Lower lobe of right lung (tissue), 2 donors: ENCODE measurements around the gene SH2B3. TPM values are rescaled to one million over a fixed set of nuclear protein-coding genes. Genes with fewer than 3 reads are reported as not detected.
"Not testable (repeated sequence)": the region's sequence is repeated elsewhere in the genome, so short reads cannot be mapped to it uniquely, and the experiment has no call there.

ENCODE experiments used
- ATAC-seq, 2 donors: fragments of 200-7000 bp; cut with Tn5 transposase; one replicate each; pipeline ENCODE4 v1.9.1; 2020 to 2022; ENCODE audit warnings: mild to moderate bottlenecking in 2 of 2, moderate library complexity in 2 of 2
- DNase-seq: peaks from one replicate; pipeline ENCODE4 v3.0.0-alpha.2; 2020
- H3K27ac ChIP-seq: fragments of 200-600 bp; one replicate; pipeline ENCODE4 v1.8.0; 2022
- H3K27me3 ChIP-seq: fragments of 200-600 bp; one replicate; pipeline ENCODE4 v1.8.0; 2022; ENCODE audit warnings: low read depth
- H3K36me3 ChIP-seq: fragments of 200-600 bp; one replicate; pipeline ENCODE4 v1.8.0; 2022; ENCODE audit warnings: mild to moderate bottlenecking
- H3K4me1 ChIP-seq: fragments of 200-600 bp; one replicate; pipeline ENCODE4 v1.8.0; 2022
- H3K4me3 ChIP-seq: fragments of 200-600 bp; one replicate; pipeline ENCODE4 v1.8.0; 2022; ENCODE audit warnings: mild to moderate bottlenecking
- H3K9me3 ChIP-seq: fragments of 200-600 bp; one replicate; pipeline ENCODE4 v1.8.0; 2022
- intact Hi-C: fragments of 100-400 bp; cut with DNase I; formaldehyde crosslinking; loops from one replicate; pipeline ENCODE4 v1.11.0; 2022
- total RNA-seq: library from RNA; stranded (reverse); fragmentation: NEBNext Ultra II Directional; extraction: Animal tissue kit (Norgen Biotek cat#: 25700); gene quantifications from one replicate; pipeline ENCODE4 v1.2.1, GENCODE V29; 2021
- TF ChIP-seq, protein P1 (sequence below): fragments of 200-600 bp; IDR thresholded peaks from one replicate; pipeline ENCODE4 v1.8.0; 2022; ENCODE audit warnings: antibody characterized with exemption, mild to moderate bottlenecking
- donor health status: DM: no; HTN: yes; CAD: no; lungs with severe emphysema.

The SH2B3 gene
- total RNA-seq, 1 donor from 2014 or later = 49.5 TPM

- H3K36me3 ChIP-seq = no peaks in the 10 kb centered on the region
- peaks cover 30% of the 10 kb centered on the region for H3K4me1 ChIP-seq
- peak; percentile 85 to 93 for ATAC-seq
- TF ChIP-seq, protein P1, sequence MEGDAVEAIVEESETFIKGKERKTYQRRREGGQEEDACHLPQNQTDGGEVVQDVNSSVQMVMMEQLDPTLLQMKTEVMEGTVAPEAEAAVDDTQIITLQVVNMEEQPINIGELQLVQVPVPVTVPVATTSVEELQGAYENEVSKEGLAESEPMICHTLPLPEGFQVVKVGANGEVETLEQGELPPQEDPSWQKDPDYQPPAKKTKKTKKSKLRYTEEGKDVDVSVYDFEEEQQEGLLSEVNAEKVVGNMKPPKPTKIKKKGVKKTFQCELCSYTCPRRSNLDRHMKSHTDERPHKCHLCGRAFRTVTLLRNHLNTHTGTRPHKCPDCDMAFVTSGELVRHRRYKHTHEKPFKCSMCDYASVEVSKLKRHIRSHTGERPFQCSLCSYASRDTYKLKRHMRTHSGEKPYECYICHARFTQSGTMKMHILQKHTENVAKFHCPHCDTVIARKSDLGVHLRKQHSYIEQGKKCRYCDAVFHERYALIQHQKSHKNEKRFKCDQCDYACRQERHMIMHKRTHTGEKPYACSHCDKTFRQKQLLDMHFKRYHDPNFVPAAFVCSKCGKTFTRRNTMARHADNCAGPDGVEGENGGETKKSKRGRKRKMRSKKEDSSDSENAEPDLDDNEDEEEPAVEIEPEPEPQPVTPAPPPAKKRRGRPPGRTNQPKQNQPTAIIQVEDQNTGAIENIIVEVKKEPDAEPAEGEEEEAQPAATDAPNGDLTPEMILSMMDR = peak; percentile 99
- H3K9me3 ChIP-seq = no peaks in the 10 kb centered on the region
- H3K27ac ChIP-seq = peak overlapping the region; percentile 54
- no peaks in the 10 kb centered on the region for H3K27me3 ChIP-seq
- DNase-seq = peak; percentile 92
- peak overlapping the region; percentile 42 for H3K4me3 ChIP-seq
- intact Hi-C loops = loop anchor here (10.0 kb wide), 1 partner anchor 58 kb away; no protein-coding TSS in a partner anchor
These were observed 8.8 kb upstream of the SH2B3 start for GRCh38 chr12:111396726-111397445.

DNA sequence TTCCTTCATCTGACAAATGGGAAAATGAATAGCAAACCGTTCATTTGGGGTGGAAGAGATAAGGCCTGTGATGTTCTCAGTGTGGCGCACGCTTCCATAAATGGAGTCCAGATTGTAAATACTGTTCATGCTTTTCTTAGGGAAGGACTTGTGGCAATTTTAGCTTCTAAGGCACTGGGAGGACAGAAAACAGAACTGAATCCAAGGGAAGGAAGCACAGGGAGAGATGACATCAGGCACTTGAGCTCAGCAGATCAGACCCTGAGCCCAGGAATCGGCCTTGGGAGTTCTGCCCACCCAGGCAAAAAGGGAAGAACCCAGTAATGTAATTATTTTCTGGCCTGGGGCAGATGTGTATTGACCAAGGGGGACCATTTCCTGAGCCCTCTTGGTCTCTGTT, 7.2 kb upstream of the SH2B3 start:
- H3K4me1 ChIP-seq = peaks cover 42% of the 10 kb centered on the region
- H3K27me3 ChIP-seq = no peaks in the 10 kb centered on the region
- TF ChIP-seq, protein P1 = no peak
- DNase-seq = no peak
- intact Hi-C loops = loop anchor here (10.0 kb wide), 1 partner anchor 56 kb away; no protein-coding TSS in a partner anchor
- no peak overlapping the region for H3K27ac ChIP-seq
- H3K9me3 ChIP-seq = no peaks in the 10 kb centered on the region
- no peak overlapping the region for H3K4me3 ChIP-seq
- ATAC-seq = peak in 1 of 2 donors; percentile 8
- no peaks in the 10 kb centered on the region for H3K36me3 ChIP-seq

DNA sequence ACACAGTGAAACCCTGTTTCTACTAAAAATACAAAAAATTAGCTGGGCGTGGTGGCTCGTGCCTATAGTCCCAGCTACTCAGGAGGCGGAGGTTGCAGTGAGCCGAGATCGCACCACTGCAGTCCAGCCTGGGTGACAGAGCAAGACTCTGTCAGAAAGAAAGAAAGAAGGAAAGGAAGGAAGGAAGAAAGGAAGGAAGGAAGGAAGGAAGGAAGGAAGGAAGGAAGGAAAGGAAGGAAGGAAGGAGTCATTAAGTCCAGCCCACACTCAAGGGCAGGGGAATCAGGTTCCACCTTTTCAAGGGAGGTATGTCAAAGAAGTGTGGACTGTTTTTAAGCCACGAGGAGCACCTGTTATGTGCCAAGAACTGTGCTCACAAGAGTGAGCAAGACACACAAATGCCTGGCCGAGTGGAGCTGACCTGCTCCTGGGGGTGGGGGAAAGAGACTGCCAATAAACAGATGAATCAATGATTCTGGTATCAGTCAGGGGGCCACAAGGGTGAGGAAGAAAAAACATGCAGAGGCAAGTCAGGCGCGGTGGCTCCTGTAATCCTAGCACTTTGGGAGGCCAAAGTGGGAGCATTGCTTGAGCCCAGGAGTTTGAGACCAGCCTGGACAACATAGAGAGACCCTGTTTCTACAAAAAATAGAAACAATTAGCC, 5.8 kb upstream of the SH2B3 start:
- not testable (repeated sequence) for ATAC-seq, H3K36me3 ChIP-seq, H3K4me3 ChIP-seq, H3K27me3 ChIP-seq, H3K9me3 ChIP-seq, H3K27ac ChIP-seq, DNase-seq
- intact Hi-C loops = loop anchor here (10.0 kb wide), 1 partner anchor 55 kb away; no protein-coding TSS in a partner anchor
- peaks cover 55% of the 10 kb centered on the region for H3K4me1 ChIP-seq

DNA sequence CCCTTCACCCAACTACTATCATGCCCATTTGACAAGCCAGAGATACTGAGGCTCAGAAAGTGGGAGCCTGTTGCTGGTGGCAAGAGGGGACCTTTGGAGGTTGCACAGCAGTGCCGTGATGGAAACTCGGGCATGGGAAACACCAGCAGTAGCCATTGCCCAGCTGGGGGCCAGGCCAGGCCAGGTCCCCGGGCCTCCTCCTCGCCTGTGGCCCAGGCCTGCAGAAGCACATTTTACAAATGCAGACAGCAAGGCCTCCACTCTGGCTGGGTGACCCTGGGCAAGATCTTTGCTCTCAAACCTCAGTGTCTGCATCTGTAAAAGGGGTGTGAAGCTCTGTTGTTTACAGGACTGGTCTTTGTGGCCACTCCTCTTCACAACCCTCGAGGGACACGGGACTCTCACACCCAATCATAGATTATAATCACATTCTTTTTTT, 4.5 kb upstream of the SH2B3 start:
- TF ChIP-seq, protein P1 = no peak
- H3K4me3 ChIP-seq = no peak overlapping the region
- no peak overlapping the region for H3K27ac ChIP-seq
- intact Hi-C loops = no loop called here
- H3K27me3 ChIP-seq = no peaks in the 10 kb centered on the region
- H3K4me1 ChIP-seq = peaks cover 58% of the 10 kb centered on the region
- H3K9me3 ChIP-seq = no peaks in the 10 kb centered on the region
- no peak for DNase-seq
- no peak for ATAC-seq
- H3K36me3 ChIP-seq = no peaks in the 10 kb centered on the region

- H3K36me3 ChIP-seq, H3K27me3 ChIP-seq, ATAC-seq, intact Hi-C loops, DNase-seq, H3K9me3 ChIP-seq: not testable (repeated sequence)
- H3K27ac ChIP-seq = peak overlapping the region; percentile 70
- peak overlapping the region; percentile 27 for H3K4me3 ChIP-seq
- peaks cover 56% of the 10 kb centered on the region for H3K4me1 ChIP-seq
These were observed 3.3 kb upstream of the SH2B3 start for GRCh38 chr12:111402490-111402824.

DNA sequence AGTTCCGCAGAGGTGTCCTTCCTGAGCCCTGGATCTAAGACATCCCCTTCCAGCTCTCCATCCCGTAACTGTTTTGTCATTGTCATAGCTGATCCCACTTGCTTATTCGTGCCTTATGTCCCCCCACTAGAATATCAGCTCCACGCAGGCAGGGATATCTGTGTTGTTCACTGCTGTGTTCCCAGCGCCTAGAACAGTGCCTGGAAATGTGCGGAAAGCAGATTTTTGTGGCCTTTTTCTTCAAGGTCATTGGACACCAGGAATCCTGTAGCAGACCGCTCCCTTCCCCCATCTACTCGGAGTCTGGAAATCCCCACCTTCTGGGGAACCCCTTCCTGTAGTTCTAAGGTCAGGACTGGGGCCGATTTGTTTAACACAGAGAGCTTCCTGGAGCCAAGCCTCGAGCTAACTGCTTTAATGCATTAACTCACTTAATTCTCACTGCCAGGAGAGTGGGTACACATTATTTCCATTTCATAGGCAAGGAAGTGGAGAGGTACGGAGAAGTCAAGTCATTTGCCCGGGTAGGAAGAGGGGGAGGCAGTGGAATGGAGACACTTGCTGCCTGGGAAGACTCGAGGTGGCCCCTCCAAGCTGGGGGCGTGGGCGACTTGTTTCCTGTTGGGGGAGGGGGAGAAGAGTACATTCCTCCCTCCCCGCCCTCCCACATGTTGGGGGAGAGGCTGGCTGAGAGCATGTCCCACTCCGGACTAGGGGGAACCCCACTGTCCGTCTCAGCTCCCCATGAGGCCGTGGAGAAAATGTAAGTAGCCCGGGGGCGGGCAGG, 1.2 kb upstream of the SH2B3 start:
- peak; percentile 61 for DNase-seq
- H3K27ac ChIP-seq = peak overlapping the region; percentile 95
- intact Hi-C loops = no loop called here

More for the DNA sequence above, 1.2 kb upstream of the SH2B3 start:
- TF ChIP-seq, protein P1 = no peak
- Histone ChIP-seq H3K9me3 (no peaks in the 10 kb centered on the region), H3K4me3 (peak overlapping the region; percentile 93), H3K4me1 (peaks cover 59% of the 10 kb centered on the region), H3K36me3 (no peaks in the 10 kb centered on the region), H3K27me3 (no peaks in the 10 kb centered on the region)
- peak in 1 of 2 donors; percentile 1 for ATAC-seq
